Measurements from ENCODE around the gene CLNK.
A peak's percentile ranks its signal among the peaks of the same experiment; 100 is the strongest.

The CLNK gene

DNA sequence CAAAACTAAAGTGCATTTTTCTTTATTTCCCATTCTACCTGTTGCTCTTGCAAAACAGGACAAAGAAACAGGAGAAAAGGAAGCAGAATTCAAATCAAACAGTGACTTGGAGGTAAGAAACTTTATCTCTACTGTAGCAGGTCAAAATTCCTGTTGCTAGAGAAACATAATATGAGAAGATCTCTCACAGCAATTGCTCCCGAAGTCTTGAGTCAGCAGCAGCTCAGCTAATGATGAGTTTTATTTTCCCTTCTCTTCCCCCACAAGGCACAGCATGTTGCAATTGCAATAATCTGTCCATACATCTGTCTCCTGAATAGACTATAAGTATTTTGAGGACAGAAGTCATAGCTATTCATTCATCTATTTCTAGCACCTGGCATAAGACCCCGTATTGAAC lies 112.7 kb downstream of the CLNK start:
- no peak for TF ChIP-seq Cebpa-rat (IDR thresholded peaks at IDR 0.05)
- Histone ChIP-seq H3K4me1 (peaks cover 6% of the 10 kb centered on the region), H3K4me3 (no peak overlapping the region), H4K20me1 (no peaks in the 10 kb centered on the region), H3K36me3 (no peaks in the 10 kb centered on the region), H3K9ac (no peak overlapping the region), H3K27me3 (no peaks in the 10 kb centered on the region), H3K27ac (no peak overlapping the region), H3K4me2 (no peak overlapping the region), H3K9me3 (no peaks in the 10 kb centered on the region)

DNA sequence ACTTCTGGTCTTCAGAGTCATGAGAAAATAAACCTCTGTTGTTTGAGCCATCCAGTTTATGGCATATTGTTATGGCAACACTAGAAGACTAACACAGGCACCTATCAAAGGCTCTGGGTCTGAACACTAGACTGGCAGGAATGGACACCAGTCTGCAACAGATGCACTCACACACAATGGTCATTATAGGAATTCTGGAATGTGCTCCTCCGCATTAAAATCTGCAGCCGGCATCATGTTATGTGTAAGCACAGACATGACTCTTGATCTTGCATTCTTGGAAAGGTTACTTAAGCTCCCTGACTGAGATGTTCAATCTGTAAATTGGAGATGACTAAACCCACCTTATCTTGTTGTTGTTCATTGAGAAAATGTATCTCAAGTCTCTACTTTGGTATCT lies 115.1 kb downstream of the CLNK start:
- Histone ChIP-seq H3K36me3 (no peaks in the 10 kb centered on the region), H3K4me2 (no peak overlapping the region), H3K27ac (no peak overlapping the region), H3K27me3 (no peaks in the 10 kb centered on the region), H3K4me1 (no peaks in the 10 kb centered on the region), H4K20me1 (no peaks in the 10 kb centered on the region), H3K9ac (no peak overlapping the region), H3K4me3 (no peak overlapping the region), H3K9me3 (no peaks in the 10 kb centered on the region)
- no peak for TF ChIP-seq Cebpa-rat (IDR thresholded peaks at IDR 0.05)

DNA sequence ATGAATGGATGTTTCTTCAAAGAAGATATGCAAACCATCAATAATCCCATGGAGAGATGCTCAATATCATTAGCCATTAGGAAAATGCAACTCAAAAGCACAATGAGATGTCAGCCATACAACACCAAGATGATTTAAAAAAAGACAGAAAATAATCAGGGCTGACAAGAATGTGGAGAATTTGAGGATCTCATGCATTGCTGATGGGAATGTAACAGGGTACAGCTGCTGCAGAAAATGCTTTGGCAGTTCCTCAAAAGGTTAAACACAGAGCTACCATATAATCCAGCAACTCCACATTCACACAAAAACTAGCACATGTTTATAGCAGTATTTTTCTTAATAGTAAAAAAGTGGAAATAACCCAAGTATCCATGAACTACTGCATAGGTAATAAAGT lies 116.8 kb downstream of the CLNK start:
- no peaks in the 10 kb centered on the region for H3K36me3 ChIP-seq
- H3K9me3 ChIP-seq: no peaks in the 10 kb centered on the region
- TF ChIP-seq Cebpa-rat (IDR thresholded peaks at IDR 0.05): no peak
- H3K4me3 ChIP-seq: no peak overlapping the region
- no peak overlapping the region for H3K4me2 ChIP-seq
- H3K27me3 ChIP-seq: no peaks in the 10 kb centered on the region
- peaks cover 2% of the 10 kb centered on the region for H3K4me1 ChIP-seq
- no peak overlapping the region for H3K27ac ChIP-seq
- no peak overlapping the region for H3K9ac ChIP-seq
- H4K20me1 ChIP-seq: no peaks in the 10 kb centered on the region

DNA sequence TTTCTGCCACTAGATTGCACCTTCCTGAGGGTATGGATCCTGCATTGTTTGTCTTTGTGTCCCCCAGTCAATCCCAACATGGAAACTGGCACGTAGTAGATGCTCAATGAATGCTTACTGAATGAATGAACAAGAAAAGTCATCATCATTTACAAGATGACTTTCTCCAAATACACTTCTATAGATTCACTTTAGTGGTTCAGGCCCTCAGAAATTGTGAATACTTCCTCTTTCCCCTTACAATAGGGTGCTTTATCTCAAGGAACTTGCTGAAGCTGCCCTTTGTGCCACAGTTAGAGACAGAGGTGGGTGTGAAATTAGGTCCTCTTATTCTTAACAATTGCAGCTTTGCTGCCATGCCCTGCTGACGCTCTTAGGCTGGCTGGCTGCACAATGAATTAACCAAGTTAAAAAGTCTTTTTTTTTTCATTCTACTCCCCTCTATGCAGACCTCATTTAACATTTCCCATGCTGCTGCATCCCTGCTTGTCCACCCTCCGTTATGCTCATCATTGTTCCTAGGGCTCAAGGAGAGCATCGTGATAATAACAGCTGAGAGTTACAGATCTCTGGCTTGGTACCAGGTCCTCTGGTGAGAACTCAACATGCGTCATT lies 119.3 kb downstream of the CLNK start:
- Histone ChIP-seq H3K4me3 (no peak overlapping the region), H3K4me1 (peaks cover 27% of the 10 kb centered on the region), H3K27ac (no peak overlapping the region), H3K9me3 (no peaks in the 10 kb centered on the region), H3K27me3 (no peaks in the 10 kb centered on the region), H3K4me2 (no peak overlapping the region), H4K20me1 (no peaks in the 10 kb centered on the region), H3K9ac (no peak overlapping the region), H3K36me3 (no peaks in the 10 kb centered on the region)
- TF ChIP-seq Cebpa-rat (IDR thresholded peaks at IDR 0.05): no peak

DNA sequence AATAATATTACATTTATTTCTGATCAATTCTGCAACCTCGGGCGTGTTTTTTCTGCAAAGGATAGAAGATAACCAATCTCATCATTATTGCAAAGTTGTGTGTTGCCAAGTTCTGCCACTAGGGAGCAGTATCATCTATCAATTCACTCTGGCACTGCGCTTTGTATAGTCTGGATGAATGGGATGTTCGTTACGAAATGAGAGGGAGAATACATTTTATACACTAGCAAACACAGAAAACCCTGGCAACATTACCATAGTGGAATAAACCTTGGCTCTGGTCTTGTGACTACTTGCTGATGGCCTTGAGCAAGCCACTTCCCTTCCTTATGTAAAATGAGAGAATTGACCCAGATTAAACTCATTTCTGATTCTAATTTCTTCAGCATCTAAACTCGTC lies 129.9 kb downstream of the CLNK start:
- no peak overlapping the region for H3K9ac ChIP-seq
- no peaks in the 10 kb centered on the region for H3K27me3 ChIP-seq
- no peak overlapping the region for H3K4me2 ChIP-seq
- H4K20me1 ChIP-seq: no peaks in the 10 kb centered on the region
- H3K36me3 ChIP-seq: no peaks in the 10 kb centered on the region
- H3K4me3 ChIP-seq: no peak overlapping the region
- 0 out of 2 replicates have a peak, but pooled peaks cover 3% of the 10 kb centered on the region for H3K9me3 ChIP-seq
- TF ChIP-seq Cebpa-rat (IDR thresholded peaks at IDR 0.05): no peak
- no peak overlapping the region for H3K27ac ChIP-seq
- peaks cover 45% of the 10 kb centered on the region for H3K4me1 ChIP-seq

GRCh38 chr4:10554121-10554520 lies 130.4 kb downstream of the CLNK start:
- Histone ChIP-seq H3K36me3 (no peaks in the 10 kb centered on the region), H3K4me2 (no peak overlapping the region), H3K9ac (no peak overlapping the region), H3K9me3 (0 out of 2 replicates have a peak, but pooled peaks cover 3% of the 10 kb centered on the region), H3K4me1 (peaks cover 41% of the 10 kb centered on the region), H4K20me1 (no peaks in the 10 kb centered on the region), H3K27me3 (no peaks in the 10 kb centered on the region), H3K27ac (no peak overlapping the region), H3K4me3 (no peak overlapping the region)
- TF ChIP-seq Cebpa-rat (IDR thresholded peaks at IDR 0.05): no peak

- TF ChIP-seq Cebpa-rat (IDR thresholded peaks at IDR 0.05): no peak
- Histone ChIP-seq H4K20me1 (no peaks in the 10 kb centered on the region), H3K36me3 (no peaks in the 10 kb centered on the region), H3K4me1 (peaks cover 48% of the 10 kb centered on the region), H3K4me2 (peak overlapping the region; percentile 77), H3K27me3 (no peaks in the 10 kb centered on the region), H3K27ac (peak overlapping the region; percentile 23; the same call in 1 of the 2 replicates), H3K4me3 (peak overlapping the region; percentile 38; the same call in 1 of the 2 replicates), H3K9me3 (no peaks in the 10 kb centered on the region), H3K9ac (0 out of 2 replicates have a peak overlapping the region, but pooled peaks have one; percentile 34)
Observed at GRCh38 chr4:10552591-10553280, 131.8 kb downstream of the CLNK start.

DNA sequence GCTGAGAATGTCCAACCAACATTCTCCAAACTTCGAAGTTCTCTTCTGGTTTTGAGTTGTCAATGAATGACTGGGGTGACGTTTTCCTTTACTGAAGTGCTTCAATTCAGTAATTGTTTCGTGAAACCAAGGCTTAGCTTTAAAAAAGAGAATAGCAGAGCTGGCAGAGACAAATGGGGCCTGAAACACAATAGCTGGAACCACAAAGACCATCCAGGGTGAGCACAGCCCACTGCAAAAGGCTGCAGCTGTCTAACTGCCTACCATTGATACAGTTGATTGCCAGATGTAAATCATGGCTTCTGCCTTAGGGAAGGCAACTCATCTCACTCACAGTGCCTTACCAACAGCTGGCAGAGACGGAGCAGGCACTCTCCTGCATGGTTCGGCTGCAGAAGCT lies 148.7 kb downstream of the CLNK start:
- Histone ChIP-seq H3K9ac (no peak overlapping the region), H3K27ac (no peak overlapping the region), H3K9me3 (no peaks in the 10 kb centered on the region), H3K27me3 (no peaks in the 10 kb centered on the region), H3K4me3 (no peak overlapping the region), H4K20me1 (no peaks in the 10 kb centered on the region), H3K4me1 (no peaks in the 10 kb centered on the region), H3K4me2 (no peak overlapping the region), H3K36me3 (no peaks in the 10 kb centered on the region)
- no peak for TF ChIP-seq Cebpa-rat (IDR thresholded peaks at IDR 0.05)

DNA sequence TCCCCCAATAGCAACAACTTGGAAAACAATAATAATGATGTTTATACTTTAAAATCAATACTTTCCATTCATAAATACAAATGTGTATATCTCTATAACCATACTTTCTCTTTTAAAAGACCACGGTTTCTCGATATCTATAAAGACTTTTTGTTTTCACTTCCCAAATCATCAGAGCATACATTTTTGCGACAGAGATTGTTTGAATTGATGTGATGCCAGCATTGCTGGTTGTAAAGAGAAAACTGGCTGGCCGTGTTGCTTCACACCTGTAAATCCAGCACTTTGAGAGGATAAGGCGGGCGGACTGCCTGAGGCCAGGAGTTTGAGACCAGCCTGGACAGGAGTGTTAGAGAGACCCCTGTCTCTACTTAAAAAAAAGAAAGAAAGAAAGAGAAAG lies 149.7 kb downstream of the CLNK start:
- Histone ChIP-seq H3K9me3 (no peaks in the 10 kb centered on the region), H3K27me3 (no peaks in the 10 kb centered on the region), H3K4me3 (no peak overlapping the region), H3K36me3 (no peaks in the 10 kb centered on the region), H3K27ac (no peak overlapping the region), H3K9ac (no peak overlapping the region), H3K4me2 (no peak overlapping the region), H4K20me1 (no peaks in the 10 kb centered on the region), H3K4me1 (no peaks in the 10 kb centered on the region)
- no peak for TF ChIP-seq Cebpa-rat (IDR thresholded peaks at IDR 0.05)

- H3K4me2 ChIP-seq: no peak overlapping the region
- H3K4me1 ChIP-seq: no peaks in the 10 kb centered on the region
- no peak overlapping the region for H3K9ac ChIP-seq
- no peaks in the 10 kb centered on the region for H3K36me3 ChIP-seq
- no peak for TF ChIP-seq Cebpa-rat (IDR thresholded peaks at IDR 0.05)
- H3K27ac ChIP-seq: no peak overlapping the region
- H3K27me3 ChIP-seq: no peaks in the 10 kb centered on the region
- no peak overlapping the region for H3K4me3 ChIP-seq
- H3K9me3 ChIP-seq: no peaks in the 10 kb centered on the region
- no peaks in the 10 kb centered on the region for H4K20me1 ChIP-seq
Observed at GRCh38 chr4:10532155-10532554, 152.4 kb downstream of the CLNK start.
